ENCODE data around the gene CORO2B.

DNA sequence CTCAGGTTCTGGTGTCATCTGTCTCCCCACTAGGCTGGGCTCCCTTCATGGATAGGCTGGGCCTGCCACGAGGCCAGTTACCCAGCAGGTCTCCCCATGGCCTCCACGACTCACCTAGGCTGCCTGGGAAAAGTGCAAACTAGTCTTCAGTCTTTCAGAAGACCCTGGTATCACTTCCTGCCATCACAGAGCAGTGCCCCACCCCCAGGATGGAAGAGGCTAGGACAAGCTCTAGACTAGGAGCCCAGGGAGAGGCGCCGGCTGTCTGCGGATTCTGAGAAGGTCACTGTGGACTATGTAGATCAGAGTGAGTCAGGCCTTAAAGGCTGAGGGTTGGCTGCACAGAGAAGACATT, 63.7 kb downstream of the CORO2B start:
- TF ChIP-seq YY1 (IDR thresholded peaks at IDR 0.05; ENCODE audit: insufficient read depth, insufficient read length) (no peak), ZNF274 (IDR thresholded peaks at IDR 0.05; ENCODE audit: low read depth, low read length) (no peak)

Data from NT2/D1 (cell line).